Measurements from ENCODE around the gene CACNA1C.

The CACNA1C gene

DNA sequence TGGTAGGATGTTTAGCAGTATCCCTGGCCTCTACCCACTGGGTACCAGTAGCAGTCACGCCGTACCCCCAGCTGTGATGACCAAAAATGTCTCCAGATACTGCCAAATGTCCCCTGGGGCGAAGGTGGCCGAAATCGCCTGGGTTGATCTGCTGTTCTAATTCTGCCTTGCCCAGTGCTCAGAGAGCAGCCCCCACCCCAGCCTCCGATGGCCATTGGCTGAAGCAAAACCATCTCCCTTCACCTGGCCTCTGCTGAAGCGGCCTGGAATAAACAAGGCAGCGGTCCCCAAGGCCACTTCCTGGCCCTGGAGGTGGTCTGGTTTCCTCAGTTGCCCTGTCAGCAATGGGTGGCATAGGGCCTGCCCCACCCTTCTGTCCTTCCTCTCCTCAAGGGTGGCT lies 298.4 kb downstream of the CACNA1C start:
- Histone ChIP-seq H3K36me3 (ENCODE audit: control insufficient read depth, insufficient read depth, low read length) (no peaks in the 10 kb centered on the region), H3K4me3 (ENCODE audit: insufficient read depth, low read depth, low read length) (no peak overlapping the region), H3K27ac (ENCODE audit: insufficient read depth, low read depth, low read length, poor library complexity, severe bottlenecking) (no peak overlapping the region), H3K9me3 (ENCODE audit: control insufficient read depth, low read length) (no peaks in the 10 kb centered on the region), H3K4me1 (ENCODE audit: control insufficient read depth, insufficient read depth, low read length) (peaks cover 9% of the 10 kb centered on the region), H3K27me3 (ENCODE audit: control insufficient read depth, insufficient read depth, low read length, poor library complexity, severe bottlenecking) (no peaks in the 10 kb centered on the region)
- WGBS, 2 experiments = 93 to 95% methylated on average over 8 of the region's 8 CpGs

DNA sequence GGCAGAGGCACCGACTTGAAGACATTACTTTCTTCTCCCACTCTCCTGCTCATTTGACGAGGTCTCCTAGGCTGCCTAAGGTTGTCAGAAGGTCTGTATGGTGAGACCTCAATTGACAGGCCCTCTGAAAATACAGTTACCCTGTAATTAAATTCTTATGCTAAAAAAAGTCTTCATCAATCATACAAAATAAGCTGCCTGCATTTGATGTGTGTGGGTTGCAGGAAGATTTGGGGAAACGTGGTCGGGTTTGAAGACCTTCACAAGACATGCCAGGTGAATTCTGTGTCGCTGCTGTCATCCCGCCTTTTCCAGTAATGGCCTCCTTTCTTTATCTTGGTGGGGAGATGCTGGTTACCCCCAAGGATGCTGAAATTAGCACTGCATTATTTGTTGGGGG lies 299.4 kb downstream of the CACNA1C start:
- WGBS, 2 experiments = 91 to 94% methylated on average over 6 of the region's 6 CpGs
- Histone ChIP-seq H3K4me3 (ENCODE audit: insufficient read depth, low read depth, low read length) (no peak overlapping the region), H3K9me3 (ENCODE audit: control insufficient read depth, low read length) (no peaks in the 10 kb centered on the region), H3K27ac (ENCODE audit: insufficient read depth, low read depth, low read length, poor library complexity, severe bottlenecking) (no peak overlapping the region), H3K4me1 (ENCODE audit: control insufficient read depth, insufficient read depth, low read length) (peaks cover 9% of the 10 kb centered on the region), H3K27me3 (ENCODE audit: control insufficient read depth, insufficient read depth, low read length, poor library complexity, severe bottlenecking) (no peaks in the 10 kb centered on the region), H3K36me3 (ENCODE audit: control insufficient read depth, insufficient read depth, low read length) (no peaks in the 10 kb centered on the region)

DNA sequence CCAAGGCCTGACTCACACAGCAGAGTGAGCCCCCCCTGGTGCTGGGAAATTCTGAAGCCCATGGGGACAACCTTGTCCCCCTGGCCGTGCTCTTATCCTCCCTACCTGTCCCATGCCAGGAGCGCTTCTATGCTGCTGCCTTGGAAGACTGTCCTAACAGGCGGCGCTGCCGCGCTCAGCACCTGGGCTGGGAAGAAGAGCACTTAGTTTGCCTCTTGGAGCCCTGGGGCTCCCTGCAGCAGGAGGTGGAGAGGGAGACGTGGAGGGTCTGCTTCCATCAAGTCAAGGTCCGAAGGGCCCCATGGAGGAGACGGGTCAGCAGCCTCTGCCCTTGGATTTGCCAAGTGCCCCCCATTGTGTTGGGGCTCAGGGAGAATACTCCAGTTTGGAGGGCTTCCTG lies 300.5 kb downstream of the CACNA1C start:
- H3K9me3 ChIP-seq (ENCODE audit: control insufficient read depth, low read length) = no peaks in the 10 kb centered on the region
- H3K27ac ChIP-seq (ENCODE audit: insufficient read depth, low read depth, low read length, poor library complexity, severe bottlenecking) = no peak overlapping the region
- H3K4me3 ChIP-seq (ENCODE audit: insufficient read depth, low read depth, low read length) = no peak overlapping the region
- no peaks in the 10 kb centered on the region for H3K27me3 ChIP-seq (ENCODE audit: control insufficient read depth, insufficient read depth, low read length, poor library complexity, severe bottlenecking)
- no peaks in the 10 kb centered on the region for H3K36me3 ChIP-seq (ENCODE audit: control insufficient read depth, insufficient read depth, low read length)
- WGBS, 2 experiments = 95% methylated on average over 9 of the region's 9 CpGs
- peaks cover 9% of the 10 kb centered on the region for H3K4me1 ChIP-seq (ENCODE audit: control insufficient read depth, insufficient read depth, low read length)

DNA sequence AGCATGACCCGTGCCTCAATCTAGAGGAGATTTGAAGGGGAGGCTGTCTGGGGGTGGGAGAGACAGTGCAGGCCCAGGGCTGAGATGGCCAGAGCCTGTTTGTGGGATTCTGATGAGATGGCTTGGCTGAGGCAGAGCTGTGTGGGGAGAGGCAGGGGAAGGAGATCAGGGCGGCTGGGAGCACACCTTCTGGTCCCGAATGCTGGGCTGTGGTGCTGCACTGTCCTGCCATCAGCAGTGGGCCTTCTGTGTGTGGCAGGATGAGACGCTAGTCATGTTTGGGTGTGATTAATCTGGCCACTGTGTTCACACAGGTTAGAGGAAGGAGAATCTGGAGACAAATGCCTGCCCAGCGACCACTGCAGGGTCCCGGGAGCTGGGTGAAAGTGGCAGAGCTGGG lies 300.9 kb downstream of the CACNA1C start:
- WGBS, 2 experiments = 90 to 92% methylated on average over 6 of the region's 6 CpGs
- no peaks in the 10 kb centered on the region for H3K36me3 ChIP-seq (ENCODE audit: control insufficient read depth, insufficient read depth, low read length)
- no peak overlapping the region for H3K4me3 ChIP-seq (ENCODE audit: insufficient read depth, low read depth, low read length)
- H3K9me3 ChIP-seq (ENCODE audit: control insufficient read depth, low read length) = no peaks in the 10 kb centered on the region
- H3K27ac ChIP-seq (ENCODE audit: insufficient read depth, low read depth, low read length, poor library complexity, severe bottlenecking) = no peak overlapping the region
- H3K4me1 ChIP-seq (ENCODE audit: control insufficient read depth, insufficient read depth, low read length) = peaks cover 9% of the 10 kb centered on the region
- no peaks in the 10 kb centered on the region for H3K27me3 ChIP-seq (ENCODE audit: control insufficient read depth, insufficient read depth, low read length, poor library complexity, severe bottlenecking)

DNA sequence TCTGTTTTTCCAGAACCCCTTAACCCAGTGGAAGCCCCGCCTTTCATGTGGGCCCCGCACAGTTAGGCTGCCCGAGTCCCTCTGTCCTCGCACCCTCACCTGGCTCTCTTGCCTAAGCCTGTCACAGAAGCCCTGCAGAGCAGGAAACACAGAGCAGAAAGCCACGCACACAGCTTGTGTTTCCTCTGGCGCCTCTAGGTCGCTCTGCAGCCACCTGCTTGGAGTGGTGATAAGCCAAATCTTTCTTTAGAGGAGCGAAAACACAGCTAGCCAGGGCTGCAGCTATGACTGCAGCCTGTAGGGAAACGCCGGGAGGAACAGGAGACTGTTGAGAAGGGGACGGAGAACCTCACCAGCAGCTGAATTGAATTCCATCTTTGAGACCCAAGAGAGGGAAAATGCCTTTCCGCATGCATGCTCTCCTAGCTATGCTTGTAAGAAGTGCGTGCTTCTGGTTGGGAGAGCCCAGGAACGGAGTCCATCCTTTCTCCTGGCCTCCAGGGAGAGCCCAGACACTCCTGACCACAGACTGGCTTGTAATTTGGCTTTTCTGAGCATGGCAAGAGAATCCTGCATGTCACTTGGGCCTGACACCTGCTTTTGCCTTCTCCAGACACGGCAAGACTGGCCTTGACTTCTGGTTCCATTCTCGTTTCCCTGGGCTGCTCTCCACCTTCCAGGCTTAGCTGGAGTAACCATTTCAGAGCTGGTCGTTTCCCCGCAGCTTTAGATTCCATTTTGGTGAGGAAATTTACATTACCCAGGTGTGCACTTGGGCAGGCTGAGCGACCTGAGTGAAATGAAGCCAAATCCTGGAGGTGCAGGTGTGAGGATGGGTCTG lies 301.6 kb downstream of the CACNA1C start:
- no peak overlapping the region for H3K4me3 ChIP-seq (ENCODE audit: insufficient read depth, low read depth, low read length)
- WGBS, 2 experiments = 86 to 88% methylated on average over 19 of the region's 19 CpGs
- no peaks in the 10 kb centered on the region for H3K36me3 ChIP-seq (ENCODE audit: control insufficient read depth, insufficient read depth, low read length)
- H3K27me3 ChIP-seq (ENCODE audit: control insufficient read depth, insufficient read depth, low read length, poor library complexity, severe bottlenecking) = no peaks in the 10 kb centered on the region
- no peaks in the 10 kb centered on the region for H3K9me3 ChIP-seq (ENCODE audit: control insufficient read depth, low read length)
- H3K4me1 ChIP-seq (ENCODE audit: control insufficient read depth, insufficient read depth, low read length) = peaks cover 9% of the 10 kb centered on the region
- H3K27ac ChIP-seq (ENCODE audit: insufficient read depth, low read depth, low read length, poor library complexity, severe bottlenecking) = no peak overlapping the region

DNA sequence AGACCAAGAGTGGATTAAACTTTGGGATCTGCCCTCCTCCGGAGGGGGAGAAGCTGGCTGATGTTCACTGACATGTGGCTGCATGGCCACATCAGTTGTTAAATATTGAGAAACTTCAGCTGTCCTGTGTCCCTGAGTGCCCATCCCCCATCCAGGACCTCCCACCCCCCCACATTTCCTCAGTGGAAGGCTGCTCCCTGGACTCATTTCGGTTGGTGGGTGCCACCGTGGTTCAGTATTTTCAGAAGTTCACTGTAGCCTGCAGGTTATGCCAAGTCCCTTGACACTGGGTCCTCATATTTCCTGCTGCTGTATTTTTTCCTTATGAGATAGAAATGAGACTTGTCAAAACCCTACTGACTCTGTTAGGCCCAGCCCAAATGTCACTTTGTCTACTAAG lies 302.4 kb downstream of the CACNA1C start:
- H3K36me3 ChIP-seq (ENCODE audit: control insufficient read depth, insufficient read depth, low read length) = no peaks in the 10 kb centered on the region
- no peaks in the 10 kb centered on the region for H3K27me3 ChIP-seq (ENCODE audit: control insufficient read depth, insufficient read depth, low read length, poor library complexity, severe bottlenecking)
- H3K4me3 ChIP-seq (ENCODE audit: insufficient read depth, low read depth, low read length) = no peak overlapping the region
- H3K9me3 ChIP-seq (ENCODE audit: control insufficient read depth, low read length) = no peaks in the 10 kb centered on the region
- peaks cover 9% of the 10 kb centered on the region for H3K4me1 ChIP-seq (ENCODE audit: control insufficient read depth, insufficient read depth, low read length)
- no peak overlapping the region for H3K27ac ChIP-seq (ENCODE audit: insufficient read depth, low read depth, low read length, poor library complexity, severe bottlenecking)
- 91 to 96% methylated on average over 3 of the region's 3 CpGs for WGBS, 2 experiments

DNA sequence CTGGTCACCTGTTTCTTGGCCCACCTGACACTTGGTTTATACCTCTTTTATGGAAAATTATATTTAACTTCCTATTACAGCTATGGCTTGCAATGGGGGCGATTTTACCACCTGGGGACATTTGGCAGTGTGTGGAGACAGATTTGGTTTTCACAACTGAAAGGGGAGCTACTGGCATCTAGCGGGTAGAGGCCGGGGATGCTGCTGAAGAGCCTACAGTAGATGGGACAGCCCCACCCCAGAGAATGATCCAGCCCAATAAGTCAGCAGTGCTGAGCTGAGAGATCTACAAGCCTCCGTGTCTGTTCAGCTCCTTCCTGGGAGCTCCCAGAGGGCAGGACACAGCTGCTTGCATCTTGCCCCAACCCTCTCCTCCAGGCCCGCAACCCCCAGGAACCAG lies 302.8 kb downstream of the CACNA1C start:
- no peaks in the 10 kb centered on the region for H3K9me3 ChIP-seq (ENCODE audit: control insufficient read depth, low read length)
- no peak overlapping the region for H3K4me3 ChIP-seq (ENCODE audit: insufficient read depth, low read depth, low read length)
- no peaks in the 10 kb centered on the region for H3K27me3 ChIP-seq (ENCODE audit: control insufficient read depth, insufficient read depth, low read length, poor library complexity, severe bottlenecking)
- peaks cover 9% of the 10 kb centered on the region for H3K4me1 ChIP-seq (ENCODE audit: control insufficient read depth, insufficient read depth, low read length)
- no peak overlapping the region for H3K27ac ChIP-seq (ENCODE audit: insufficient read depth, low read depth, low read length, poor library complexity, severe bottlenecking)
- WGBS, 2 experiments = 89 to 94% methylated on average over 5 of the region's 5 CpGs
- H3K36me3 ChIP-seq (ENCODE audit: control insufficient read depth, insufficient read depth, low read length) = no peaks in the 10 kb centered on the region

DNA sequence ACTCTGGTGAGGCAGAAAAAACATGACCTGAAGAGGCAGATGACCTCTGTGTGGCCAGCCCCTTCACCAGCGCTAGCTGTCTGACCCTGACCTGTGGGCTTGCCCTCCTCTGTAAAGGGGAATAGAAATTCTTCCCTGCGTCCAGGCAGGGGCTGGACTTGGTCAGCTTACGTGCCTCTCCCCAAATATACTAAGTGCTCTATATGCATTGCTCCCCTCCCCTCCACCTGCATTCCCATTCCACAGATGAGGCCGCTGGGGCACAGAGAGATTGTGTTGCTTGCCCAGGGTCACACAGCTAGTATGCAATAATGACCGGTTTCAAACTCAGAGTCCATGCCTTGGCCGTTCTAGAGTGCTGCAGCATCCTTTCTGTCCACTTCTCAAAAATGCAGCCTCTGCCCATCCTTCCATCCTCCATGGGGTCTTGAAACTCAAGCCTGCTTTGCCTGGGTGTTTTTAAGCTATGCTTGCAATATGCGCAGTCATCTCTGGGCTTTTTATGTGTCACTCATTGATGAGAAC lies 303.9 kb downstream of the CACNA1C start:
- Histone ChIP-seq H3K4me3 (ENCODE audit: insufficient read depth, low read depth, low read length) (no peak overlapping the region), H3K36me3 (ENCODE audit: control insufficient read depth, insufficient read depth, low read length) (no peaks in the 10 kb centered on the region), H3K9me3 (ENCODE audit: control insufficient read depth, low read length) (no peaks in the 10 kb centered on the region), H3K27me3 (ENCODE audit: control insufficient read depth, insufficient read depth, low read length, poor library complexity, severe bottlenecking) (no peaks in the 10 kb centered on the region), H3K4me1 (ENCODE audit: control insufficient read depth, insufficient read depth, low read length) (peaks cover 9% of the 10 kb centered on the region), H3K27ac (ENCODE audit: insufficient read depth, low read depth, low read length, poor library complexity, severe bottlenecking) (no peak overlapping the region)
- WGBS, 2 experiments = 94% methylated on average over 7 of the region's 7 CpGs

DNA sequence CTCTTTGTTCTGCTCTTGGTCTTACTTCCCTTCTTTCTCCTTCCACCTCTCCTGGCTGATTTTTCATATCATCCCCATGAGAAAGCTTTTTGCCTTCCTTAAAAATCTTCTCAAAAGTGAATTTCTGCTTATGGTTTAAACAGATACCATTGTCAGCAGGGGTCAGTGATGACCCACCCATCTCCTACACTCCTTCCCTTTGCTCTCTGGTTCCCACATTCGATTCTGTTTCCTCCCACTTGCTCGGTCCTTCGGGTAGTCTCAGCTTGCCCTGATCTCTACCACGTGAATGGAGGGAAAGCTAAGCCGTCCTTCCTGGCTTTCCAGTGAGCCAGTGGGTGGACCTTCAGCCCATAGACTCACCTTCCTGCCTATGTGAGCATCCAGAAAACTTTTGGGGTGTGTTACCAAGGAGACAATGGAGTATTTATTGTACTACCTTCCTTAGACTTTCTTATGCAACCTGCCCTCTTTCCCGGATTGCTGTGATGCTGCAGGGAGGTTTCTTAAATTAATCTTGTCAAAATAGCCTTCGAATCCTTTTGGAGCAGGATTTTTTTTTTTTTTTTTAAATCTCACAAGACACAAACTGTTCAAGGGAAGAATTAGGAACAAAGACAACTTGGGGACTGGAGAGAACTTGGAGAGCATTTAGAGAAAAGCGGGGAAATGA lies 306.3 kb downstream of the CACNA1C start:
- H3K9me3 ChIP-seq (ENCODE audit: control insufficient read depth, low read length) = no peaks in the 10 kb centered on the region
- H3K27ac ChIP-seq (ENCODE audit: insufficient read depth, low read depth, low read length, poor library complexity, severe bottlenecking) = no peak overlapping the region
- WGBS, 2 experiments = 78 to 82% methylated on average over 7 to 8 of the region's 8 CpGs
- H3K36me3 ChIP-seq (ENCODE audit: control insufficient read depth, insufficient read depth, low read length) = no peaks in the 10 kb centered on the region
- peaks cover 7% of the 10 kb centered on the region for H3K4me1 ChIP-seq (ENCODE audit: control insufficient read depth, insufficient read depth, low read length)
- H3K27me3 ChIP-seq (ENCODE audit: control insufficient read depth, insufficient read depth, low read length, poor library complexity, severe bottlenecking) = no peaks in the 10 kb centered on the region
- no peak overlapping the region for H3K4me3 ChIP-seq (ENCODE audit: insufficient read depth, low read depth, low read length)
